A673 (cell line): Measurements from ENCODE around the gene BRPF1. TPM values are rescaled to one million over a fixed set of nuclear protein-coding genes. Genes with fewer than 3 reads are reported as not detected.

ENCODE experiments used
- BruUV-seq: library from RNA; stranded (reverse); fragments of 400-500 nt; replicated peaks from 2 replicates; lab custom pipeline; 2021; lab: Mats Ljungman, UMichigan
- CTCF ChIA-PET: fragments of 300-600 bp; sonication (Branson Sonifier 250); formaldehyde crosslinking; loops from one replicate; lab custom pipeline; 2022; ENCODE audit warnings: antibody characterized with exemption; lab: Charles Lee
- POLR2A ChIA-PET: fragments of 300-600 bp; sonication (Branson Sonifier 250); formaldehyde crosslinking; loops from one replicate; lab custom pipeline; 2022; ENCODE audit warnings: antibody characterized with exemption; ENCODE audit not compliant: low non-redundant PET; lab: Charles Lee
- DNase-seq: peaks from one replicate; pipeline ENCODE4 v3.0.0-alpha.2; 2015; ENCODE audit warnings: low spot score
- H3K27ac ChIP-seq: fragments of 200-600 bp; sonication (generic); 2 replicates; pipeline ENCODE4 v1.5.1; 2016; ENCODE audit warnings: mixed run types, low read depth, mild to moderate bottlenecking, mixed read lengths, antibody characterized with exemption, low read length; ENCODE audit not compliant: poor library complexity, severe bottlenecking
- H3K27me3 ChIP-seq: fragments of 200-600 bp; sonication (generic); replicated peaks from 2 replicates; pipeline ENCODE4 v1.6.1; 2017; ENCODE audit warnings: mixed run types, low read depth, mild to moderate bottlenecking, mixed read lengths, antibody characterized with exemption, low read length; ENCODE audit not compliant: insufficient read depth, poor library complexity
- H3K36me3 ChIP-seq: fragments of 200-600 bp; sonication (generic); 2 replicates; pipeline ENCODE4 v1.6.1; 2016; ENCODE audit warnings: mixed run types, mild to moderate bottlenecking, mixed read lengths, antibody characterized with exemption, low read length; ENCODE audit not compliant: insufficient read depth, poor library complexity, severe bottlenecking
- H3K4me1 ChIP-seq: fragments of 200-600 bp; sonication (generic); 2 replicates; pipeline ENCODE4 v1.6.1; 2017; ENCODE audit warnings: mixed run types, mild to moderate bottlenecking, mixed read lengths, antibody characterized with exemption, low read length; ENCODE audit not compliant: insufficient read depth, poor library complexity, severe bottlenecking
- H3K4me3 ChIP-seq: fragments of 200-600 bp; sonication (generic); 2 replicates; pipeline ENCODE4 v1.5.1; 2016; ENCODE audit warnings: low read depth, mixed run types, mild to moderate bottlenecking, mixed read lengths, low read length; ENCODE audit not compliant: poor library complexity, severe bottlenecking
- H3K9me3 ChIP-seq: fragments of 200-600 bp; sonication (generic); 2 replicates; pipeline ENCODE4 v1.6.1; 2016; ENCODE audit warnings: mixed run types, low read depth, mild to moderate bottlenecking, mixed read lengths, antibody characterized with exemption, low read length; ENCODE audit not compliant: poor library complexity, severe bottlenecking
- CTCF ChIP-seq: fragments of 300-800, 200-600 bp; sonication (generic); conservative IDR thresholded peaks from 2 replicates; pipeline ENCODE4 v1.5.1; 2017; ENCODE audit warnings: low read depth, mild to moderate bottlenecking, antibody characterized with exemption, low read length, moderate library complexity, mixed read lengths
- EZH2 ChIP-seq: fragments of 200-600 bp; sonication (generic); IDR thresholded peaks from 2 replicates; pipeline ENCODE4 v1.6.1; 2017; ENCODE audit warnings: borderline replicate concordance, low read depth, mild to moderate bottlenecking, mixed read lengths, antibody characterized with exemption, low read length; ENCODE audit not compliant: poor library complexity, severe bottlenecking
- intact Hi-C: fragments of 100-400 bp; cut with micrococcal nuclease; formaldehyde crosslinking; loops from one replicate; pipeline ENCODE4 v1.10.0; 2022; ENCODE audit not compliant: unreplicated experiment
- total RNA-seq: library from RNA; stranded (reverse); gene quantifications from 2 replicates; pipeline ENCODE4 v1.2.3, GENCODE V29; 2021

Gene BRPF1
- total RNA-seq, 1 experiment from 2014 or later, result 32.0 TPM

GRCh38 chr3:9792405-9793160, 61.0 kb downstream of the BRPF1 start, which contains the start of the genes ARPC4 and TADA3:
TSS of gene ARPC4 (plus strand) at chr3:9793082. CDS start at chr3:9793122, 40 bp downstream.
TSS of gene TADA3 (minus strand) at chr3:9792473. CDS start at chr3:9791466, 1,007 bp downstream.
- no TSS peak for BruUV-seq

GRCh38 chr3:9793161-9793781, 61.7 kb downstream of the BRPF1 start:
- DNase-seq, result no peak
- Histone ChIP-seq H3K4me3 (peak overlapping the region; percentile 99), H3K36me3 (peaks cover 26% of the 10 kb centered on the region), H3K27me3 (no peaks in the 10 kb centered on the region), H3K9me3 (no peaks in the 10 kb centered on the region), H3K27ac (peak overlapping the region; percentile 99), H3K4me1 (peaks cover 17% of the 10 kb centered on the region)
- TSS peak; percentile 52 for BruUV-seq
- POLR2A ChIA-PET, result interaction anchor here (0.5 to 0.6 kb wide), 3 partner anchors 64 to 588 kb away, joined by 3 to 6 read pairs (median 4); no protein-coding TSS in a partner anchor
- CTCF ChIA-PET, result interaction anchor here (0.5 kb wide), 1 partner anchor 127 kb away, joined by 9 read pairs; no protein-coding TSS in a partner anchor
- TF ChIP-seq EZH2 (no peak), CTCF (no peak)
- intact Hi-C loops, result loop anchor here (2.0 kb wide), 1 partner anchor 396 kb away; the partner anchor contains the start of gene SETD5

More at GRCh38 chr3:9792405-9793160, 61.0 kb downstream of the BRPF1 start, which contains the start of the genes ARPC4 and TADA3:
- TF ChIP-seq CTCF (no peak), EZH2 (no peak)
- Histone ChIP-seq H3K27me3 (no peaks in the 10 kb centered on the region), H3K4me3 (peak within 1 kb of the TSS; percentile 99), H3K9me3 (no peaks in the 10 kb centered on the region), H3K36me3 (peaks cover 19% of the 10 kb centered on the region), H3K4me1 (peaks cover 17% of the 10 kb centered on the region), H3K27ac (peak within 1 kb of the TSS; percentile 99)
- CTCF ChIA-PET, result interaction anchor here (0.5 kb wide), 1 partner anchor 128 kb away, joined by 9 read pairs; no protein-coding TSS in a partner anchor
- intact Hi-C loops, result loop anchor here (2.0 kb wide), 1 partner anchor 396 kb away; the partner anchor contains the start of gene SETD5
- POLR2A ChIA-PET, result interaction anchor here (0.5 to 0.7 kb wide), 4 partner anchors 39 to 588 kb away, joined by 3 to 6 read pairs (median 4); no protein-coding TSS in a partner anchor
- peak; percentile 97 for DNase-seq

GRCh38 chr3:9794400-9794799, 62.9 kb downstream of the BRPF1 start:
- Histone ChIP-seq H3K27ac (no peak overlapping the region), H3K4me3 (no peak overlapping the region), H3K27me3 (no peaks in the 10 kb centered on the region), H3K36me3 (peaks cover 31% of the 10 kb centered on the region), H3K4me1 (peaks cover 17% of the 10 kb centered on the region), H3K9me3 (no peaks in the 10 kb centered on the region)
- intact Hi-C loops, result no loop called here
- ChIA-PET CTCF (no interaction called here), POLR2A (interaction anchor here (0.7 kb wide), 1 partner anchor 200 kb away, joined by 3 read pairs; no protein-coding TSS in a partner anchor)
- DNase-seq, result no peak
- TF ChIP-seq CTCF (no peak), EZH2 (no peak)
- no TSS peak for BruUV-seq
